Lower lobe of right lung (tissue), 2 donors: Measurements from ENCODE around the gene RBCK1. TPM values are rescaled to one million over a fixed set of nuclear protein-coding genes. Genes with fewer than 3 reads are reported as not detected.

Source experiments
- ATAC-seq, 2 donors: fragments of 200-7000 bp; cut with Tn5 transposase; one replicate each; pipeline ENCODE4 v1.9.1; 2020 to 2022; ENCODE audit warnings: mild to moderate bottlenecking in 2 of 2, moderate library complexity in 2 of 2
- DNase-seq: peaks from one replicate; pipeline ENCODE4 v3.0.0-alpha.2; 2020
- H3K27ac ChIP-seq: fragments of 200-600 bp; one replicate; pipeline ENCODE4 v1.8.0; 2022
- H3K27me3 ChIP-seq: fragments of 200-600 bp; one replicate; pipeline ENCODE4 v1.8.0; 2022; ENCODE audit warnings: low read depth
- H3K36me3 ChIP-seq: fragments of 200-600 bp; one replicate; pipeline ENCODE4 v1.8.0; 2022; ENCODE audit warnings: mild to moderate bottlenecking
- H3K4me1 ChIP-seq: fragments of 200-600 bp; one replicate; pipeline ENCODE4 v1.8.0; 2022
- H3K4me3 ChIP-seq: fragments of 200-600 bp; one replicate; pipeline ENCODE4 v1.8.0; 2022; ENCODE audit warnings: mild to moderate bottlenecking
- H3K9me3 ChIP-seq: fragments of 200-600 bp; one replicate; pipeline ENCODE4 v1.8.0; 2022
- intact Hi-C: fragments of 100-400 bp; cut with DNase I; formaldehyde crosslinking; loops from one replicate; pipeline ENCODE4 v1.11.0; 2022
- total RNA-seq: library from RNA; stranded (reverse); fragmentation: NEBNext Ultra II Directional; extraction: Animal tissue kit (Norgen Biotek cat#: 25700); gene quantifications from one replicate; pipeline ENCODE4 v1.2.1, GENCODE V29; 2021
- TF ChIP-seq, protein P1 (sequence below): fragments of 200-600 bp; IDR thresholded peaks from one replicate; pipeline ENCODE4 v1.8.0; 2022; ENCODE audit warnings: antibody characterized with exemption, mild to moderate bottlenecking
- donor health status: DM: no; HTN: yes; CAD: no; lungs with severe emphysema.

RBCK1 gene
- total RNA-seq, 1 donor from 2014 or later = 95.7 TPM

DNA sequence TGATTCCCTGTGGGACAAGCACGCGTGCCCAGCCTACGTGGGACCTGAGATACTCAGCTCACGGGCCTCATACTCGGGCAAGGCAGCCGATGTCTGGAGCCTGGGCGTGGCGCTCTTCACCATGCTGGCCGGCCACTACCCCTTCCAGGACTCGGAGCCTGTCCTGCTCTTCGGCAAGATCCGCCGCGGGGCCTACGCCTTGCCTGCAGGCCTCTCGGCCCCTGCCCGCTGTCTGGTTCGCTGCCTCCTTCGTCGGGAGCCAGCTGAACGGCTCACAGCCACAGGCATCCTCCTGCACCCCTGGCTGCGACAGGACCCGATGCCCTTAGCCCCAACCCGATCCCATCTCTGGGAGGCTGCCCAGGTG lies 11.9 kb upstream of the RBCK1 start:
- no peak for DNase-seq
- intact Hi-C loops = no loop called here

DNA sequence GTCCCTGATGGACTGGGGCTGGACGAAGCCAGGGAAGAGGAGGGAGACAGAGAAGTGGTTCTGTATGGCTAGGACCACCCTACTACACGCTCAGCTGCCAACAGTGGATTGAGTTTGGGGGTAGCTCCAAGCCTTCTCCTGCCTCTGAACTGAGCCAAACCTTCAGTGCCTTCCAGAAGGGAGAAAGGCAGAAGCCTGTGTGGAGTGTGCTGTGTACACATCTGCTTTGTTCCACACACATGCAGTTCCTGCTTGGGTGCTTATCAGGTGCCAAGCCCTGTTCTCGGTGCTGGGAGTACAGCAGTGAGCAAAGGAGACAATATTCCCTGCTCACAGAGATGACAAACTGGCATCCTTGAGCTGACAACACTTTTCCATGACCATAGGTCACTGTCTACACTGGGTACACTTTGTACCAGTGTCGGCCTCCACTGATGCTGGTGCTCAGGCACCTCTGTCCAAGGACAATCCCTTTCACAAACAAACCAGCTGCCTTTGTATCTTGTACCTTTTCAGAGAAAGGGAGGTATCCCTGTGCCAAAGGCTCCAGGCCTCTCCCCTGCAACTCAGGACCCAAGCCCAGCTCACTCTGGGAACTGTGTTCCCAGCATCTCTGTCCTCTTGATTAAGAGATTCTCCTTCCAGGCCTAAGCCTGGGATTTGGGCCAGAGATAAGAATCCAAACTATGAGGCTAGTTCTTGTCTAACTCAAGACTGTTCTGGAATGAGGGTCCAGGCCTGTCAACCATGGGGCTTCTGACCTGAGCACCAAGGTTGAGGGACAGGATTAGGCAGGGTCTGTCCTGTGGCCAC lies 11.3 kb upstream of the RBCK1 start:
- intact Hi-C loops = no loop called here
- Histone ChIP-seq H3K4me1 (no peaks in the 10 kb centered on the region), H3K9me3 (no peaks in the 10 kb centered on the region), H3K27ac (no peak overlapping the region), H3K4me3 (no peak overlapping the region), H3K27me3 (no peaks in the 10 kb centered on the region), H3K36me3 (peaks cover 64% of the 10 kb centered on the region)
- TF ChIP-seq, protein P1, sequence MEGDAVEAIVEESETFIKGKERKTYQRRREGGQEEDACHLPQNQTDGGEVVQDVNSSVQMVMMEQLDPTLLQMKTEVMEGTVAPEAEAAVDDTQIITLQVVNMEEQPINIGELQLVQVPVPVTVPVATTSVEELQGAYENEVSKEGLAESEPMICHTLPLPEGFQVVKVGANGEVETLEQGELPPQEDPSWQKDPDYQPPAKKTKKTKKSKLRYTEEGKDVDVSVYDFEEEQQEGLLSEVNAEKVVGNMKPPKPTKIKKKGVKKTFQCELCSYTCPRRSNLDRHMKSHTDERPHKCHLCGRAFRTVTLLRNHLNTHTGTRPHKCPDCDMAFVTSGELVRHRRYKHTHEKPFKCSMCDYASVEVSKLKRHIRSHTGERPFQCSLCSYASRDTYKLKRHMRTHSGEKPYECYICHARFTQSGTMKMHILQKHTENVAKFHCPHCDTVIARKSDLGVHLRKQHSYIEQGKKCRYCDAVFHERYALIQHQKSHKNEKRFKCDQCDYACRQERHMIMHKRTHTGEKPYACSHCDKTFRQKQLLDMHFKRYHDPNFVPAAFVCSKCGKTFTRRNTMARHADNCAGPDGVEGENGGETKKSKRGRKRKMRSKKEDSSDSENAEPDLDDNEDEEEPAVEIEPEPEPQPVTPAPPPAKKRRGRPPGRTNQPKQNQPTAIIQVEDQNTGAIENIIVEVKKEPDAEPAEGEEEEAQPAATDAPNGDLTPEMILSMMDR = no peak
- DNase-seq = no peak
- ATAC-seq = peak in 1 of 2 donors; percentile 18

More for the DNA sequence above, 11.9 kb upstream of the RBCK1 start:
- Histone ChIP-seq H3K27ac (no peak overlapping the region), H3K36me3 (peaks cover 70% of the 10 kb centered on the region), H3K9me3 (no peaks in the 10 kb centered on the region), H3K4me3 (no peak overlapping the region), H3K27me3 (no peaks in the 10 kb centered on the region), H3K4me1 (no peaks in the 10 kb centered on the region)
- TF ChIP-seq, protein P1 = no peak
- no peak for ATAC-seq

DNA sequence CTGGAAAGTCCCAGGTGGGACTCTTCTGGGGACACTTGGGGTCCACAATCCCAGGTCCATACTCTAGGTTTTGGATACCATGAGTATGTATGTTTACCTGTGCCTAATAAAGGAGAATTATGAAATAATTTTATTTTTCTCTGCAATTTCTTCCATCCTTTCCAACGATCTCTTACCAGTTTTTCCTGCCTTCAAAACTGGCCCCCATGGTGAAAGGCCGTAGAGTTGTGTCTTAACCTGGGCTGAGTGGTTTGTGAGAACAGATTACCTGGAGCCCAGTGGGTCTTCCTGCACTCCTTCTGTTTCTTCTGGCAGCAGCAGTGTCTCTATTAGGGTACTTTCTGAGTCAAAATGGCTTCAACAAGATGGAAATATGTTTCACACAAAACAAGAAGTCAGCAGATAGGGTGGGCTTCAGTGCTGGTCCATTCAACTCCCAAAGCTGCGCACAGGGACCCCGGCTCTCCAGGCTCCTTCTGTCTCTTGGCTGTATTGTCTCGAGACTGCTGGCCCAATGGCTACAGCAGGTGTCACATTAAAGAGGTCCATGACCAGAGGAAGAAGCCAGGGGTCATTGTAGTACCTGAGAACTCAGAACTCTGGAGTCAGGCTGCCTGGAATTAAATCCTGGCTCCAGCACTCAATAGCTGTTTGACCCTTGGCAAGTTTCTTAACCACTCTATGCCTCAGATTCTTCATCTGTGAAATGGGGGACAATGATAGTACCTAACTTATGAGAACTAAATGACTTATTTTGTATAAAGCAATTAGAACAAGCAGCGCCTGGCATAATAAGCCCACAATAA lies 10.5 kb upstream of the RBCK1 start:
- ATAC-seq (no peak), DNase-seq (no peak)
- Histone ChIP-seq H3K4me3 (no peak overlapping the region), H3K27me3 (no peaks in the 10 kb centered on the region), H3K27ac (no peak overlapping the region), H3K36me3 (peaks cover 56% of the 10 kb centered on the region), H3K4me1 (no peaks in the 10 kb centered on the region), H3K9me3 (no peaks in the 10 kb centered on the region)
- intact Hi-C loops = no loop called here
- TF ChIP-seq, protein P1 = no peak

DNA sequence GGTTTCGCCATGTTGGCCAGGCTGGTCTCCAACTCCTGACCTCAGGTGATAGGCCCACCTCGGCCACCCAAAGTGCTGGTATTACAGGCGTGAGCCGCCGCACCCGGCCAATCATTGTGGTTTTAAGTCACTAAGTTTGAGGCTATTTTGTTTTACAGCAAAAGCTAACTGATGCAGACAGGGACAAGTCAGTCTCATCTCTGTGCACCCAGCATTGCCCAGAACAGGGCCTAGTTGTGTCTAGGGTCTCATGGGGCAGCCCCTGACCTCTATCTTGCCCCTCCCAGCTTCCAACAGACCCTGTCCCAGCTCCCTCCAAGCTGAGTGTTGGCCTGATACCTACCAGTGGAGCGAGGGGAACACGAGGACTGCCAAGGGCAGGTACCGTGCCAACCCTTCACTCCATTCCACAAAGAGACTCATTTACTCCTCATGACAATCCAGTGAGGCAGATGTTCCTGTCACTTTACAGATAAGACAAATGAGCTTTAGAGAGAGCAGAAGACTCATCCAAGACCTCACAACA lies 8.9 kb upstream of the RBCK1 start:
- peaks cover 41% of the 10 kb centered on the region for H3K36me3 ChIP-seq
- intact Hi-C loops = no loop called here
- H3K27me3 ChIP-seq = no peaks in the 10 kb centered on the region
- TF ChIP-seq, protein P1 = no peak
- no peaks in the 10 kb centered on the region for H3K9me3 ChIP-seq
- H3K4me3 ChIP-seq = no peak overlapping the region
- no peak overlapping the region for H3K27ac ChIP-seq
- H3K4me1 ChIP-seq = no peaks in the 10 kb centered on the region
- DNase-seq = no peak
- ATAC-seq = no peak

DNA sequence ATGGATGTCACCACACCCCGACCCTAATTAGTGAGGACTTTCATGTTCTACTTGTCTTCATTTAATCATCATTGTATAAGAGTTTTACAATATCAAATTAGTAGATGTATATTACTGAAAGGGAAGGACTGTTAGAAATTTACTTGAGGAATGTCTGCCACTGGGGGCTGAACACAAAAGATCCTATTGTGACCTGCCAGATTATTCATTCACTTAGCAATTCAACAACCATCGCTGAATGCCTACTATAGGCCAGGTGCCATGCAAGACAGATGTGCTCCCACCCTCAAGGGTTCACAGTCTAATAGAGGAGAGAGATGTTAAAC lies 8.0 kb upstream of the RBCK1 start:
- TF ChIP-seq, protein P1 = no peak
- Histone ChIP-seq H3K9me3 (no peaks in the 10 kb centered on the region), H3K4me3 (no peak overlapping the region), H3K27ac (no peak overlapping the region), H3K36me3 (peaks cover 33% of the 10 kb centered on the region), H3K4me1 (no peaks in the 10 kb centered on the region), H3K27me3 (no peaks in the 10 kb centered on the region)
- intact Hi-C loops = loop anchor here (10.0 kb wide), 1 partner anchor 45 kb away; no protein-coding TSS in a partner anchor
- DNase-seq (no peak), ATAC-seq (no peak)
